ENCODE measurements around the gene OPCML.

DNA sequence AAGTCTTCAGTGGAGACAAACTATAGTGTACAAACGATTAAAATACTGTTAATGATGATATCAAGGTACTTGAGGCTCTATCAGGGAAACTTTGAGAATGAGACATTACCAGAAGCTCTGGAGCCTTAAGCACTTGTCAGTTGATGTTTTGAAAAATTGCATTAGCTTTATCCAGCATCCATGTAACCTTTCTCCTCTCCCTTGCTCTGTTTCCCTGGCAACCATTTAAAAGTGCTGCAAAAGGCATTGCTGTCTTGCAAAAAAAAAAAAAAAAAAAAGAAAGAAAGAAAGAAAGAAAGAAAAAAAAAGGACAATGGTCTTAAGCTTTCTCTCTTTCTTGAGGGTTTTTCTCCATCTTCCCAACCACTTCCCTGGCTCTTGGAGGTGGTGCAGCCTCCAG is 787.0 kb downstream of the OPCML start:
- TF ChIP-seq CTCF (conservative IDR thresholded peaks at IDR 0.05; ENCODE audit: low read depth, low read length) = no peak
- TF ChIP-seq EZH2phosphoT487 (IDR thresholded peaks at IDR 0.05; ENCODE audit: borderline replicate concordance, low read length) = no peak

Measured in PC-3 (cell line).